ENCODE measurements around the gene CDC20B.
"Not testable (repeated sequence)": the region's sequence is repeated elsewhere in the genome, so short reads cannot be mapped to it uniquely, and the experiment has no call there.

The CDC20B gene

DNA sequence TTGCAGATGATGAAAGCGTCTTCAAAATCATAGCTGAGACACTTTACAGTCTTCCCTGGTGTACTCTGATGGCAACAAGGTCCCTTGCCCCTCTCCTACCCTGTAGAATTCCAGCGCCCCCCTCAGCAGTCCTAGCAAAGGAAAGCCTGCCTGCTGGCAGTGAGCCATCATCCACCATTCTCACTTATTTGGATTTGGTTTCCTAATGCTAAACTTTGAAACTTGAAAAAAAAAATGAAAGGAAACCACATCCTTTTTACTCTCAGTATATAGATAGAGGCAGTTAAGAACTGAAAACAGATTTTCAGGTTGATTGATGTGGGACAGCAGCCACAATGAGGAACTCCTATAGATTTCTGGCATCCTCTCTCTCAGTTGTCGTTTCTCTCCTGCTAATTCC lies 70.6 kb downstream of the CDC20B start, which contains the start of gene GZMA:
Gene GZMA (plus strand): TSS at position 299 of the 400 bp plus-strand sequence. CDS start 37 bp downstream, at position 336.
- DNase-seq (ENCODE audit: insufficient read length, low spot score): no peak
- no peak for FAIRE-seq
- TF ChIP-seq, protein P1, sequence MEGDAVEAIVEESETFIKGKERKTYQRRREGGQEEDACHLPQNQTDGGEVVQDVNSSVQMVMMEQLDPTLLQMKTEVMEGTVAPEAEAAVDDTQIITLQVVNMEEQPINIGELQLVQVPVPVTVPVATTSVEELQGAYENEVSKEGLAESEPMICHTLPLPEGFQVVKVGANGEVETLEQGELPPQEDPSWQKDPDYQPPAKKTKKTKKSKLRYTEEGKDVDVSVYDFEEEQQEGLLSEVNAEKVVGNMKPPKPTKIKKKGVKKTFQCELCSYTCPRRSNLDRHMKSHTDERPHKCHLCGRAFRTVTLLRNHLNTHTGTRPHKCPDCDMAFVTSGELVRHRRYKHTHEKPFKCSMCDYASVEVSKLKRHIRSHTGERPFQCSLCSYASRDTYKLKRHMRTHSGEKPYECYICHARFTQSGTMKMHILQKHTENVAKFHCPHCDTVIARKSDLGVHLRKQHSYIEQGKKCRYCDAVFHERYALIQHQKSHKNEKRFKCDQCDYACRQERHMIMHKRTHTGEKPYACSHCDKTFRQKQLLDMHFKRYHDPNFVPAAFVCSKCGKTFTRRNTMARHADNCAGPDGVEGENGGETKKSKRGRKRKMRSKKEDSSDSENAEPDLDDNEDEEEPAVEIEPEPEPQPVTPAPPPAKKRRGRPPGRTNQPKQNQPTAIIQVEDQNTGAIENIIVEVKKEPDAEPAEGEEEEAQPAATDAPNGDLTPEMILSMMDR (IDR thresholded peaks at IDR 0.05; ENCODE audit: insufficient read depth, missing control alignments): no peak

GRCh38 chr5:55101556-55102276 lies 71.3 kb downstream of the CDC20B start:
- TF ChIP-seq, protein P1 (IDR thresholded peaks at IDR 0.05; ENCODE audit: insufficient read depth, missing control alignments): no peak
- DNase-seq (ENCODE audit: insufficient read length, low spot score) (no peak), FAIRE-seq (no peak)

- DNase-seq (ENCODE audit: insufficient read length, low spot score); FAIRE-seq: not testable (repeated sequence)
Observed at GRCh38 chr5:55101148-55101547, 71.8 kb downstream of the CDC20B start.

GRCh38 chr5:55096861-55097260 lies 76.1 kb downstream of the CDC20B start:
- DNase-seq (ENCODE audit: insufficient read length, low spot score) (no peak), FAIRE-seq (no peak)
- TF ChIP-seq, protein P1 (IDR thresholded peaks at IDR 0.05; ENCODE audit: insufficient read depth, missing control alignments): no peak

- no peak for DNase-seq (ENCODE audit: insufficient read length, low spot score)
- no peak for FAIRE-seq
- TF ChIP-seq, protein P1 (IDR thresholded peaks at IDR 0.05; ENCODE audit: insufficient read depth, missing control alignments): no peak
Observed at GRCh38 chr5:55096182-55096581, 76.8 kb downstream of the CDC20B start.

GRCh38 chr5:55091011-55091410 lies 82.0 kb downstream of the CDC20B start:
- not testable (repeated sequence) for DNase-seq (ENCODE audit: insufficient read length, low spot score); FAIRE-seq

GRCh38 chr5:55089301-55089700 lies 83.7 kb downstream of the CDC20B start:
- not testable (repeated sequence) for FAIRE-seq; DNase-seq (ENCODE audit: insufficient read length, low spot score)

- FAIRE-seq: no peak
- TF ChIP-seq, protein P1 (IDR thresholded peaks at IDR 0.05; ENCODE audit: insufficient read depth, missing control alignments): no peak
- no peak for DNase-seq (ENCODE audit: insufficient read length, low spot score)
Observed at GRCh38 chr5:55081541-55081940, 91.4 kb downstream of the CDC20B start.

- TF ChIP-seq, protein P1 (IDR thresholded peaks at IDR 0.05; ENCODE audit: insufficient read depth, missing control alignments): no peak
- FAIRE-seq (no peak), DNase-seq (ENCODE audit: insufficient read length, low spot score) (no peak)
Observed at GRCh38 chr5:55073211-55073610, 99.8 kb downstream of the CDC20B start.
